Renal cortex interstitium (tissue), 11 donors: Measurements from ENCODE around the gene ROCK1. TPM values are rescaled to one million over a fixed set of nuclear protein-coding genes. Genes with fewer than 3 reads are reported as not detected.

Source experiments
- DNase-seq, 11 donors: peaks; one replicate each; pipeline ENCODE4 v3.0.0-alpha.2; 2013; ENCODE audit warnings: low read depth in 9 of 11, low spot score in 4 of 11; ENCODE audit errors: extremely low read depth in 1 of 11
- polyA plus RNA-seq, 3 donors: library from polyadenylated mRNA; unstranded; fragments of 120-200 nt; gene quantifications; one replicate each; pipeline ENCODE4 v1.2.1, GENCODE V29; 2013; ENCODE audit not compliant: insufficient read length in 3 of 3

ROCK1 gene
- polyA plus RNA-seq, 3 donors, result 59.0 to 70.8 (median 66.9) TPM

- no peak for DNase-seq
Measured at GRCh38 chr18:21112543-21113105, 1.0 kb upstream of the ROCK1 start.

GRCh38 chr18:21112140-21112473 lies 494 bp upstream of the ROCK1 start:
- DNase-seq, result peak in 1 of 11 donors; percentile 38

DNA sequence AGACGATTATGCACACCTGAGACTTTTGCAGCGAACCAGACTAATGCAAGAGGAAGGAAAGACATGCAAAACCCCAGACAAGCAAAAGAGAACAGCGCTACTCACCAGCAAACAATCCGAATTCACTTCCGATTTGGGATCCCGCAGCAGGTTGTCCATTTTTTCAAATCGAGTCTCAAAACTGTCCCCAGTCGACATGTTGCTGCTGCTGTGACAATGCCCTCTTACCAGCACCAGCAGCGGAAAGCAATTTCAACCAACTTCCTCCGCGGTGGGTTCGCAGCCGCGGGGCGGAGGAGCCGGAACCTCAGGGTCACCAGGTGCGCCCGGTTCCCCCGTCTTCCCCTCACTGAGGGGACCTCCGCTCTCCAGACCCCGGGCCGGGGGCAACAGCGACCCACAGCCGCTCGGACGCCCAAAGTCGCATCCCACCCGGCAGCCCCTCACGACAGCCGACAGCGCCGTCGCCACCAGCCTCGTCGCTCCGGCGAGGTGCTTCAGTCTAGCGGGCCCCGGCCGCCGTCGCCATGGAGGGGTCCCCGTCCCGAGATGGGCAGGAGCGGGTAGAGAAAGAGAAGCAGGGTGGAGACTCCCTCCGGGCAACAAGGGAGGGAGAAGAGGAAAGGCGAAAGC lies 784 bp downstream of the ROCK1 start:
- peak in 6 of 11 donors; percentile 22 to 36 (median 30) for DNase-seq

DNA sequence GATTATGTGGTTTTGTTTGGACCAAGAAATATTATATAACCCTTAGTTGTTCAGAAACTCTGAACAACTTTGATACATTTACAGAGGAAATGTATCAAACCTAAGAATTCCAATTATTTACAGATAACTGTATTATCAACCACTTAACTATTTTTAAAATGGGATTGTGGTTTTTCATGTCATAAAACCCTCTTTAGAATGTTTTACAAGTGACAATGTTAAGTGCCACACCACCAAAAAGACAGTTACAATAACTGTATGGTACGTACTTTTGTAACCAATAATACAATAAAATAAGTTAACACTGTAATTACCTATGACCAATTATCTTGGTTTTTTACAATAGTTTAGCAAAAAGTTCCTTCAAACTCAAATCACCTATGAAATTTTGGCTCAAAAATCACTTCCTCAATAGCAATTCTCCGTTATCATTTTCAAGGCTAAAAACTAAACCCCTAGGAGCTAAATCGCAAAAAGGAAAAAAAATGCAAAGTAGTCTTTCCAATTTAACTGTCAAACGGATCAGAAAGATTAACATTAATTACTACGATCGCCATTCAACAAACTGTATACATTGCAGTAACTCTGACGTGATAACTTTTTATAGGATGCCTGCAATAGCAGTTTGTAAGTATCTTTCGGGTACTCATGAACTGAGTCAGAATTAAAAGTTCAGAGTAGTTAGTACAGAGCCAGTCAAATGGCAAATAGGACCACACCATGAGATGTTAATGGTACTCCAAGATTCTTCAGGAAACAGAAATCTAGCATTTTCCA lies 1.5 kb downstream of the ROCK1 start:
- DNase-seq, result peak in 1 of 11 donors; percentile 2

DNA sequence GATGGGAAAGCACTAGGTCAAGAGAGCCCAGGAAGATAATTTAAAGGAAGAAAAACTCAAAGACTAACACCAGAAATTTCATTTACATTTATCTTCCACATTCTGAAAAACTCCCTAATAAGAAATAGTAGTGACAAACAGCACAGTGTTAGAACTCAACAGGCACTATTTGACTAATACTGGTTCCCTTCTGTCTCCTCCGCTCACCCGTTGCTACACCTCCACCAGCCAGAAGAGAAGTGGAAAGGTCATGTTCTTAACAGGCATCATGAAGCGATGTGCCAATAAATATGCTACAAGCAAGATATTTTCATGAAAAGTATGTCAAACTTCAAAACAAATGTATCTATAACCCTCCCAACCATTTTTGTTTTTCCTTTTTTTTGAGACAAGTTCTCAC lies 5.7 kb downstream of the ROCK1 start:
- DNase-seq, result no peak

DNA sequence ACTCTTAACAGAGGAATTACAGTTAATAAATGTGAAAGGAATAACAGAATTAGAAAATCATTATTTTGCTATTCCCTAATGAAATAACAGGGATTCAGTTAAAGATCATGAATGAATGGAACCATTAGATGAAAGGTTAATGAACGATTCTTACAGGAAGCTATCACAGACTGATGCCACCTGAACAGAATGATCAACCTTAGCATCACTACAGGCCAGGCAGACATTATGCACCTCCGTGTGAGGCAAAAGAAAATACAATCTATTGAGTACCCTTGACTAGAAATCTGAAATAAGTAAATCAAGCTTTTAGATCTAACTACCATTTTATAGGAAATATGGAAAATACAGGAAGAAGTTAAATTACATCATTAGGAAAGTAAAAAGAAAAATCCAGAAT lies 10.4 kb downstream of the ROCK1 start:
- DNase-seq, result no peak

DNA sequence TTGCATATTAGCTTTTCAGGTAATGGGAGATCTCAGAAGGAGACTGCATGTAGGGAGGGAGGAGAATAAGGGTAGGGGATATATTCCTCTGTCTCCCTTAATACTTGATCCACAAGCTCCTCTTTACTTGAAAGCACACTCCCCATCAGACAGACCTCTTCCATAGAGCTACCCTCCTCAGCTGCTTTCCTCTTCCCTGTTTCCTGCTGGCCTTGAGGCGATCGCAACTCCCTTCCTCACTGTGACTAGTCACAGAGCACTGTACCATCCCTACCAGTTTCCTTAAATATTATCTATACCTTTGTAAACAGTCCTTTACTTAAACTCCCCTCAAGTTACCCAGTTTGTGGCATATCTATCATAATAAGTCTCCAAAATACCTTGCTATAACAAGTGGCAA lies 10.9 kb downstream of the ROCK1 start:
- no peak for DNase-seq

- DNase-seq, result no peak
Measured at GRCh38 chr18:21100146-21100545, 11.5 kb downstream of the ROCK1 start.

- DNase-seq, result no peak
Measured at GRCh38 chr18:21099442-21099841, 12.2 kb downstream of the ROCK1 start.

GRCh38 chr18:21096760-21097159 lies 14.9 kb downstream of the ROCK1 start:
- DNase-seq, result no peak

DNA sequence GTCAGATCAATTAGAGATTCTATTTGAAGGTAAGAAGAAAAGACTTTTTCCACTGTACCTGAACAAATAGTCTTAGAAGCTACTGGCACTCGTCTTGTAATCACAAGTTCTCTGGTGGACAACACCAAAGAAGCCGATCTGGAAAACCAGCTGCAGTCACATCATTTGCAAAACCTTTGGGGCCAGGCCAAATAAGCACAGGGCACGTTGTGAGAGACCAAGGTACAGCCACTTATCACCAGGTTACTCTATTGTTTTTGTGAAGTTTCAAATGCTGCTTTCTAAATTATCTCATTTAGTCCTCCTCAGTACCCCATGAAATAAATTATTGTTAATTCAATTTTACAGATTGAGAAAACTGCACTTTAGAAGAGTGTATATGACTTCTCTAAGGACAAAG lies 18.5 kb downstream of the ROCK1 start:
- no peak for DNase-seq

GRCh38 chr18:21090680-21091079 lies 20.9 kb downstream of the ROCK1 start:
- no peak for DNase-seq

- DNase-seq, result no peak
Measured at GRCh38 chr18:21085579-21086166, 25.9 kb downstream of the ROCK1 start.

DNA sequence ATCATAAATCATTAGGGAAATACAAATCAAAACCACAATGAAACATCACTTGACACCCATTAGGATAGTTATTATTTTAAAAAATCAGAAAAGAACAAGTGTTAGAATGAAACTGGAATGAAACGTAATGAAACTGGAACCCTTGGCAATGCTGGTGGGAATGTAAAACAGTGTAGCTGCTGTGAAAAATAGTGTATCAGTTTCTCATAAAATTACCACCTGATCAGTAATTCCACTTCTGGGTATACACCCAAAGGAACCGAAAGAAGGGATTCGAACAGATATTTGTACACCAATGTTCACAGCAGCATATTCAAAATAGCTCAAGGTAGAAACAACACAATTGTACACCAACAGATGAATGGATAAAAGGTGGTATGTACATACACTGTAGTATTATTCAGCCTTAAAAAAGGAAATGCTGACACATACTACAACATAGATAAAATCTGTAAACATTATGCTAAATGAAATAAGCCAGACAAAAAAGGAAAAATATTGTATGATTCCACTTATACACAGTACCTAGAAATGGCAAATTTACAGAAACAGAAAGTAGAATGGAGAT lies 27.0 kb downstream of the ROCK1 start:
- no peak for DNase-seq

- no peak for DNase-seq
Measured at GRCh38 chr18:21083017-21083416, 28.6 kb downstream of the ROCK1 start.

DNA sequence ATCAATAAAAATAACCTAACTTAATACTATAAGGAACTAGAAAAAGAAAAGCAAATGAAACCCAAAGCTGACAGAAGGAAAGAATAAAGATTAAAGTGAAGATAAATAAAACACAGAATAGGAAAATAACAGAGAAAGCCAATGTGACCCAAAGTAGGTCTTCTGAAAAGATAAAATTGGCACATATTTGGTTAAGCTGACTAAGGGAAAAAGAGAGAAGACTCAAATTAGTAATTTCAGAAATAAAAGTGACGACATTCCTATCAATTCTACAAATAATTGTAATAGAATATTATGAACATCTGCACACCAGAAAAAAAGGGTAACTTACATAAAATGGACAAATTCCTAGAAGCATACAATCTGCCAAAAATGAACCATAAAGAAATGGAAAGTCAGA lies 30.2 kb downstream of the ROCK1 start:
- no peak for DNase-seq

GRCh38 chr18:21080576-21080975 lies 31.0 kb downstream of the ROCK1 start:
- no peak for DNase-seq

DNA sequence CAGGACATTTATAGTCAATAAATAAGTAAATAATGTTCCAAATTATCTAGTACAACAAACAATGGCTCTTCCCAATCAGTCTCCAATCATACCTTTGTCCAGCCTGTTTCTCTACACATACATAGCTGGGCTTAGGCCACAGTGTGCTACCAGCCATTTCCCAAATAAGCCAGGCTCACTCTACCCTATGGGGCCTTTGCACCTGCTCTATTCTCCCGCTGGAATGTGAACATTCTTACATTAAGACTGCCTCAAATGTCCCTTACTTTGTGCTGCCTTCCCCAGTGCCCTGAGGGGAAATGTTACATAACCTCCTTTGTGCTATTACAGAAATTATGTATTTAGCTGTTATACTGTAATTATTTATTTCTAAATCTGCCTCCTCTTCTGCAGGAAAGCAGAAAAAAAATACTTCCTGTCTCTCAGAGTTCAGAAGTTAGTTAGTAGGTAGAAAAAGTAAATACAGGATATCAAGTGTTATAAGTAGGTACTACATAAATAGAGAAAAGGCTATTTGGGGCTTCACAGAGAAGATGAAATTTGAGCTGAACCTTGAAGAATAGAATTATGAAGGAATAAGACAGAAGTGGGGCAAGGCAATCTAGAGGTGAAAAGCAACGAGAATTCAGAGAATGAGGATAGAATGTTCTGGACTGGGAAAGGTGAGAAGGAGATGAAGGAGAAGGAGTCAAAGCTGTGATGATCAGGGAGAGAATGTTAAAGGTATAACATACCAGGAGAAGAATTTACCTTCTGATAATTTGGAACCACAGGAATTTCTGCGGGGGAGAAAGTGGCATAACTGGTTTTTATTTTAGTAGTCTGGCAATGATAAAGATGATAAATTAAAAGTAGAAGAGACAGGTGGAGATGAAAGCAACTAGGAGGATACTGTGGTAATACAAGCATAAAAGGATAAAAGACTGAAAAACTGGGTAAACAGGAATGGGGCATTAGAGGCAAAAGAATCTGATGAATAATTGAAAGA lies 37.0 kb downstream of the ROCK1 start:
- no peak for DNase-seq

DNA sequence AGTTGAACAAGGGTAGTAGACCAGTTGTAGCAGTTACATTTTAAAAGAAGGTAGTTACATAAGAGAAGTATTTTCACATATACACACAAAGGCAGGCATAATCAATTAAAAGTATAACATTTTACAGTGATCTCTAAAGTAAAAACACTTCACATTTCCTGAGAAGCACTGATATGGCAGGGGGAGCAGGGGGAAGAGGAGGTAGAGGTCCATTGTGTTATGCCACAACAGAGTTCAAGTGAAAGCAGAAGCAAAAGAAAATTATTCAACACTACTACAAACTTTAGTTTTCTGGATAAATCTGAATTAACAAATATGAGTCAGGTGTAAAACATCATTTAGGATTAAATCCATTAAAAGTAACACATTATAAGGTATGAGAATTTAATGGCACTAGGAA lies 38.4 kb downstream of the ROCK1 start:
- no peak for DNase-seq
